GM12878 (cell line): ENCODE data around the gene MVB12B. TPM values are rescaled to one million over a fixed set of nuclear protein-coding genes. Genes with fewer than 3 reads are reported as not detected.

ENCODE experiments used
- ATAC-seq: fragments of 200-7000 bp; cut with Tn5 transposase; 3 replicates; pipeline ENCODE4 v1.9.1; 2020; ENCODE audit warnings: mild to moderate bottlenecking, moderate library complexity
- BruUV-seq: library from RNA; stranded (reverse); fragments of 400-500 nt; replicated peaks from 2 replicates; lab custom pipeline; 2021; lab: Mats Ljungman, UMichigan
- CTCF ChIA-PET: fragments of 300-600 bp; sonication (Branson Sonifier 250); formaldehyde crosslinking; extraction: SDS; loops from one replicate; lab custom pipeline; 2021; ENCODE audit warnings: inconsistent platforms; lab: Yijun Ruan, JAX
- POLR2A ChIA-PET: fragments of 350-600 bp; formaldehyde crosslinking; extraction: SDS; loops from one replicate; lab custom pipeline; 2021; ENCODE audit warnings: inconsistent platforms; lab: Charles Lee
- RAD21 ChIA-PET: fragments of 300-600 bp; sonication (Branson Sonifier 250); formaldehyde crosslinking; loops from one replicate; lab custom pipeline; 2023; ENCODE audit warnings: antibody characterized with exemption; ENCODE audit not compliant: unreplicated experiment; lab: Charles Lee
- SMC1A ChIA-PET: fragments of 300-600 bp; sonication (Branson Sonifier 250); formaldehyde crosslinking; loops from one replicate; lab custom pipeline; 2023; ENCODE audit not compliant: unreplicated experiment, uncharacterized antibody; lab: Charles Lee
- DNase-seq: peaks from one replicate; pipeline ENCODE4 v3.0.0-alpha.2; 2011; ENCODE audit warnings: low read depth, low spot score
- FAIRE-seq: peaks from 3 replicates; lab custom pipeline; 2011; peaks lifted over from hg19 to GRCh38; lab: Jason Lieb, UNC
- H2AFZ ChIP-seq: 2 replicates; pipeline ENCODE4 v1.6.0; 2011; ENCODE audit warnings: low read depth, low read length, control low read depth; ENCODE audit not compliant: control insufficient read depth
- H3K27ac ChIP-seq: 2 replicates; pipeline ENCODE4 v1.5.1; 2011; ENCODE audit warnings: control low read depth; ENCODE audit not compliant: control insufficient read depth, insufficient read depth
- H3K27me3 ChIP-seq, 2 experiments: replicated peaks in 1 of 2; 2 replicates each; pipeline versions ENCODE4 v1.6.0 to v1.6.1; 2011; ENCODE audit warnings: low read length in 1 of 2; ENCODE audit not compliant: control insufficient read depth in 2 of 2, insufficient read depth in 2 of 2
- H3K36me3 ChIP-seq, 2 experiments: 2 replicates each; pipeline ENCODE4 v1.5.1; 2011; ENCODE audit warnings: low read length in 1 of 2; ENCODE audit not compliant: control insufficient read depth in 2 of 2, insufficient read depth in 2 of 2
- H3K4me1 ChIP-seq: 2 replicates; pipeline ENCODE4 v1.6.1; 2011; ENCODE audit warnings: mild to moderate bottlenecking, low read length, moderate library complexity, mixed read lengths; ENCODE audit not compliant: control insufficient read depth, insufficient read depth
- H3K4me2 ChIP-seq: 2 replicates; pipeline ENCODE4 v1.6.0; 2011; ENCODE audit warnings: control low read depth; ENCODE audit not compliant: control insufficient read depth, insufficient read depth
- H3K4me3 ChIP-seq: fragments of 200-600 bp; sonication (generic); 2 replicates; pipeline ENCODE4 v1.5.1; 2016
- H3K79me2 ChIP-seq: 2 replicates; pipeline ENCODE4 v1.6.0; 2011; ENCODE audit warnings: low read length; ENCODE audit not compliant: control insufficient read depth, insufficient read depth
- H3K9ac ChIP-seq: 2 replicates; pipeline ENCODE4 v1.8.0; 2011; ENCODE audit warnings: low read length, control low read depth, mixed read lengths; ENCODE audit not compliant: control insufficient read depth, insufficient read depth
- H3K9me3 ChIP-seq: replicated peaks from 3 replicates; pipeline ENCODE4 v1.5.1; 2011; ENCODE audit warnings: mild to moderate bottlenecking, low read length; ENCODE audit not compliant: control insufficient read depth, insufficient read depth
- H4K20me1 ChIP-seq: 2 replicates; pipeline ENCODE4 v1.6.0; 2011; ENCODE audit not compliant: control insufficient read depth, insufficient read depth
- RFX5 ChIP-seq: IDR thresholded peaks from 2 replicates; pipeline ENCODE4 v1.6.1; 2011; ENCODE audit warnings: low read depth, low read length, improper control_type of control experiment
- ZNF622 ChIP-seq: fragments of 450-650 bp; IDR thresholded peaks from 2 replicates; pipeline ENCODE4 v1.6.1; 2017; ENCODE audit warnings: mild to moderate bottlenecking, inconsistent platforms
- WGBS: methylation state at CpG from one replicate; pipeline ENCODE4 v1.1.6; 2016; ENCODE audit warnings: low lambda C conversion rate; ENCODE audit not compliant: insufficient replicate concordance, insufficient coverage; ENCODE audit errors: missing lambda C conversion rate; 5-methylcytosine and 5-hydroxymethylcytosine counted together
- in situ Hi-C: fragments of 300-500 bp; cut with MboI; formaldehyde crosslinking; loops from 9 replicates; pipeline ENCODE4 v1.14.3; 2018; ENCODE audit warnings: mixed read lengths
- intact Hi-C: fragments of 100-400 bp; cut with micrococcal nuclease; formaldehyde crosslinking; loops from one replicate; pipeline ENCODE4 v1.14.2; 2022; ENCODE audit not compliant: unreplicated experiment
- polyA plus RNA-seq, 11 experiments: library from polyadenylated mRNA; depleted of rRNA in 4 of 11; unstranded in 6 of 11; stranded (reverse) in 5 of 11; fragments of >200 nt; fragmentation: Nextera tagmentation in 4 of 11; fragmentation: Illumina TruSeq in 1 of 11; extraction: Ambion mirVana in 4 of 11; extraction: Trizol in 1 of 11; gene quantifications; 1 replicate in 1 of 11; 2 replicates in 10 of 11; pipeline versions ENCODE4 v1.2.1 to v1.2.3, GENCODE V29; 2011 to 2016; ENCODE audit warnings: inconsistent platforms in 2 of 11, missing spikeins in 2 of 11, low read depth in 1 of 11
- total RNA-seq, 4 experiments: library from RNA; depleted of rRNA in 3 of 4; stranded (reverse); fragments of >200 nt in 3 of 4; fragmentation: Illumina TruSeq in 1 of 4; extraction: Trizol in 1 of 4; gene quantifications; 2 replicates each; pipeline versions ENCODE4 v1.2.1 to v1.2.3, GENCODE V29; 2013 to 2021
- TF ChIP-seq, protein P1 (sequence below): IDR thresholded peaks from 2 replicates; pipeline ENCODE4 v1.6.1; 2011; ENCODE audit warnings: borderline replicate concordance, low read depth, mild to moderate bottlenecking, moderate library complexity, mixed read lengths, low read length; ENCODE audit not compliant: insufficient read depth; ENCODE audit errors: extremely low read length
- TF ChIP-seq, protein P2 (sequence below): IDR thresholded peaks from 2 replicates; pipeline ENCODE4 v1.6.1; 2012; ENCODE audit warnings: low read depth, low read length, improper control_type of control experiment

MVB12B gene
- total and polyA plus RNA-seq, 10 of the 15 experiments (the other 5 are each of a cell fraction or from before 2014, with no cell fraction given): 0.08 TPM; not detected in 9

DNA sequence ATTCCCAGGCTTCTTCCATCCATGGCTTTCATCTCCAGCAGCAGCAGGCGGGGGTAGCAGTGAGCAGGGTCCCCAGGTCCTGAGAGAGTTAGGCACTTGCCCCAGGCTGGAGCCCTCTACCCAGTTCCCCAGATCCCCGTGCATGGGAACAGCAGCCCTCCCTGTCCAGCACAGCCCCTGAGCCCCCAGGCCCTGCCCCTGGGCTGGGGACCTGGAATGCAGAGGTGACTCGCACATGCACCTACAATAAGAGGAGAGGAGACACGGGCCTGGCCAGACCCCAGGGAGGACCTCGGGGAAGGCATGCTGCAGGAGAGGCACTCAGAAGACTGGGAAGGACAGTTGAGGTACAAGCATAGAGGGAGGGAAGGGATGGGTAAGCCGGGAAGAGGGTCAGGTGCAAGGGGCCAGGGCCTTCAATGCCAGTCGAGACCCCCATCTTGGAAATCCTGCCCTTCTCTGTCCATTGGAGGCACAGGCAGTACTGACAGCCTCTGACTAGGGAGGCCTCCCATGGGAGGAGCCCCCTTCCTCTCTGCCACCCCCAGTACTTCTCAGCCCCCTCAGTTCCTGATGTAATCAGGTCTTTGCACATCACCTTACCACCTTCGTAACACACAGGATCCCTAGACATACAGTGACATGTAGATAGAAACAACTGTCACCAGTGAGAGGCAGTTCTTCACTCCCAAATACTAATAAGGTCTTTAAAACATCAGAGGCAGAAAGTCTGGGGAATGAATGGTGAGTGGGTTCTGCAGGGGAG, 151.8 kb downstream of the MVB12B start:
- Histone ChIP-seq H2AFZ (no peak overlapping the region), H3K4me3 (no peak overlapping the region), H3K4me1 (no peaks in the 10 kb centered on the region), H3K79me2 (no peaks in the 10 kb centered on the region), H3K36me3 (no peaks in the 10 kb centered on the region), H3K27ac (no peak overlapping the region), H3K9ac (no peak overlapping the region), H3K27me3 (peaks cover 0 to 1% of the 10 kb centered on the region in 2 experiments; a peak in 2 of 4 replicates), H3K4me2 (no peak overlapping the region), H3K9me3 (no peaks in the 10 kb centered on the region; the same call in 2 of the 3 replicates), H4K20me1 (no peaks in the 10 kb centered on the region)
- no peak for FAIRE-seq
- in situ Hi-C loops: loop anchor here (5.0 to 10.0 kb wide), 2 partner anchors 64 to 1071 kb away; no protein-coding TSS in a partner anchor
- intact Hi-C loops: no loop called here
- no peak for ATAC-seq
- POLR2A ChIA-PET: no interaction called here
- WGBS: 1% methylated on average over 8 of the region's 8 CpGs
- RAD21 ChIA-PET: no interaction called here
- SMC1A ChIA-PET: no interaction called here
- BruUV-seq: no TSS peak
- CTCF ChIA-PET: interaction anchor here (0.7 kb wide), 1 partner anchor 140 kb away, joined by 3 read pairs; no protein-coding TSS in a partner anchor
- no peak for DNase-seq
- TF ChIP-seq ZNF622 (no peak), RFX5 (no peak)
- TF ChIP-seq, protein P1, sequence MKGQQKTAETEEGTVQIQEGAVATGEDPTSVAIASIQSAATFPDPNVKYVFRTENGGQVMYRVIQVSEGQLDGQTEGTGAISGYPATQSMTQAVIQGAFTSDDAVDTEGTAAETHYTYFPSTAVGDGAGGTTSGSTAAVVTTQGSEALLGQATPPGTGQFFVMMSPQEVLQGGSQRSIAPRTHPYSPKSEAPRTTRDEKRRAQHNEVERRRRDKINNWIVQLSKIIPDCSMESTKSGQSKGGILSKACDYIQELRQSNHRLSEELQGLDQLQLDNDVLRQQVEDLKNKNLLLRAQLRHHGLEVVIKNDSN: no peak
- TF ChIP-seq, protein P2, sequence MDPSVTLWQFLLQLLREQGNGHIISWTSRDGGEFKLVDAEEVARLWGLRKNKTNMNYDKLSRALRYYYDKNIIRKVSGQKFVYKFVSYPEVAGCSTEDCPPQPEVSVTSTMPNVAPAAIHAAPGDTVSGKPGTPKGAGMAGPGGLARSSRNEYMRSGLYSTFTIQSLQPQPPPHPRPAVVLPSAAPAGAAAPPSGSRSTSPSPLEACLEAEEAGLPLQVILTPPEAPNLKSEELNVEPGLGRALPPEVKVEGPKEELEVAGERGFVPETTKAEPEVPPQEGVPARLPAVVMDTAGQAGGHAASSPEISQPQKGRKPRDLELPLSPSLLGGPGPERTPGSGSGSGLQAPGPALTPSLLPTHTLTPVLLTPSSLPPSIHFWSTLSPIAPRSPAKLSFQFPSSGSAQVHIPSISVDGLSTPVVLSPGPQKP: no peak
